Endothelial cell of umbilical vein (primary cell): ENCODE data around the gene OR51B2. TPM values are rescaled to one million over a fixed set of nuclear protein-coding genes. Genes with fewer than 3 reads are reported as not detected.

ENCODE experiments used
- BruUV-seq: library from RNA; stranded (reverse); fragments of 400-500 nt; replicated peaks from 2 replicates; lab custom pipeline; 2021; lab: Mats Ljungman, UMichigan
- CTCF ChIA-PET: fragments of 300-600, 350-600 bp; sonication (Branson Sonifier 250); formaldehyde crosslinking; loops from one replicate; lab custom pipeline; 2021; ENCODE audit warnings: antibody characterized with exemption, inconsistent platforms; lab: Charles Lee
- POLR2A ChIA-PET: fragments of 300-600, 350-600 bp; sonication (Branson Sonifier 250); formaldehyde crosslinking; loops from one replicate; lab custom pipeline; 2021; ENCODE audit warnings: antibody characterized with exemption, inconsistent platforms; lab: Charles Lee
- DNase-seq: peaks from one replicate; pipeline ENCODE4 v3.0.0-alpha.2; 2011; ENCODE audit warnings: low read depth, low spot score
- FAIRE-seq: peaks from 2 replicates; lab custom pipeline; 2011; peaks lifted over from hg19 to GRCh38; lab: Jason Lieb, UNC
- H2AFZ ChIP-seq: 2 replicates; pipeline ENCODE4 v1.6.0; 2012; ENCODE audit warnings: low read depth, low read length, control low read depth, inconsistent platforms
- H3K27ac ChIP-seq: 2 replicates; pipeline ENCODE4 v1.5.1; 2011; ENCODE audit warnings: low read depth, mild to moderate bottlenecking, control low read depth, low read length, moderate library complexity; ENCODE audit not compliant: insufficient read depth
- H3K27me3 ChIP-seq, 2 experiments: 2 replicates each; pipeline versions ENCODE4 v1.6.0 to v1.6.1; 2011; ENCODE audit warnings: low read length in 2 of 2, mixed read lengths in 1 of 2; ENCODE audit not compliant: control insufficient read depth in 2 of 2, insufficient read depth in 2 of 2
- H3K36me3 ChIP-seq, 2 experiments: 2 replicates in 1 of 2; 3 replicates in 1 of 2; pipeline ENCODE4 v1.5.1; 2011; ENCODE audit warnings: low read length in 2 of 2, mild to moderate bottlenecking in 1 of 2, moderate library complexity in 1 of 2; ENCODE audit not compliant: control insufficient read depth in 2 of 2, insufficient read depth in 2 of 2; ENCODE audit errors: extremely low read depth in 1 of 2
- H3K4me1 ChIP-seq: 3 replicates; pipeline ENCODE4 v1.5.1; 2011; ENCODE audit warnings: mild to moderate bottlenecking, low read length; ENCODE audit not compliant: control insufficient read depth, insufficient read depth; ENCODE audit errors: extremely low read depth
- H3K4me2 ChIP-seq: 2 replicates; pipeline ENCODE4 v1.6.1; 2011; ENCODE audit warnings: low read length, control low read depth, mixed read lengths; ENCODE audit not compliant: insufficient read depth
- H3K4me3 ChIP-seq, 3 experiments: fragments of 200-600 bp in 1 of 3; sonication (generic), shearing (Covaris generic) in 1 of 3; replicated peaks in 1 of 3; 2 replicates each; pipeline ENCODE4 v1.5.1; 2011 to 2016; ENCODE audit warnings: control low read depth in 3 of 3, low read length in 3 of 3, mild to moderate bottlenecking in 2 of 3, inconsistent platforms in 1 of 3, low read depth in 1 of 3, moderate library complexity in 1 of 3; ENCODE audit not compliant: insufficient read depth in 1 of 3
- H3K79me2 ChIP-seq: 2 replicates; pipeline ENCODE4 v1.6.0; 2012; ENCODE audit warnings: low read length, inconsistent platforms; ENCODE audit not compliant: control insufficient read depth, insufficient read depth
- H3K9ac ChIP-seq: replicated peaks from 2 replicates; pipeline ENCODE3; 2011; ENCODE audit warnings: low read length, control low read depth; ENCODE audit not compliant: insufficient read depth; ENCODE audit errors: extremely low read depth
- H3K9me1 ChIP-seq: replicated peaks from 3 replicates; pipeline ENCODE4 v1.6.0; 2011; ENCODE audit warnings: mild to moderate bottlenecking, low read length; ENCODE audit not compliant: control insufficient read depth, insufficient read depth; ENCODE audit errors: extremely low read depth
- H3K9me3 ChIP-seq: replicated peaks from 2 replicates; pipeline ENCODE4 v1.5.1; 2012; ENCODE audit warnings: low read length, inconsistent platforms; ENCODE audit not compliant: control insufficient read depth, insufficient read depth
- H4K20me1 ChIP-seq: replicated peaks from 2 replicates; pipeline ENCODE3; 2011; ENCODE audit warnings: mild to moderate bottlenecking, low read length; ENCODE audit not compliant: control insufficient read depth, insufficient read depth; ENCODE audit errors: extremely low read depth
- EZH2 ChIP-seq: IDR thresholded peaks from 2 replicates; pipeline ENCODE4 v1.6.1; 2012; ENCODE audit warnings: borderline replicate concordance, low read depth, mild to moderate bottlenecking, moderate library complexity, low read length, inconsistent platforms; ENCODE audit not compliant: severe bottlenecking
- FOS ChIP-seq: IDR thresholded peaks from 2 replicates; pipeline ENCODE4 v1.6.1; 2011; ENCODE audit warnings: mild to moderate bottlenecking, low read length, moderate library complexity, borderline replicate concordance; ENCODE audit not compliant: insufficient read depth
- JUN ChIP-seq: IDR thresholded peaks from 2 replicates; pipeline ENCODE4 v1.6.1; 2011; ENCODE audit warnings: borderline replicate concordance, low read depth; ENCODE audit not compliant: insufficient read length, insufficient read depth
- MYC ChIP-seq: IDR thresholded peaks from one replicate; pipeline ENCODE4 v1.6.1; 2011; ENCODE audit warnings: mild to moderate bottlenecking, low read depth, low read length
- POLR2A ChIP-seq: IDR thresholded peaks from 2 replicates; pipeline ENCODE4 v1.6.1; 2012; ENCODE audit warnings: low read depth, mild to moderate bottlenecking, control low read depth, low read length
- POLR2AphosphoS5 ChIP-seq: IDR thresholded peaks from 2 replicates; pipeline ENCODE4 v1.6.1; 2012; ENCODE audit warnings: low read depth, mild to moderate bottlenecking, control low read depth, low read length, moderate library complexity; ENCODE audit not compliant: insufficient read depth
- dilution Hi-C: fragments of 300-500 bp; cut with MboI; formaldehyde crosslinking; loops from one replicate; pipeline ENCODE4 v1.15.0; 2019; ENCODE audit warnings: low sequenced_read_pairs; ENCODE audit not compliant: extremely low pct_ligation_motif_present
- intact Hi-C: fragments of 100-400 bp; cut with micrococcal nuclease; formaldehyde crosslinking; loops from one replicate; pipeline ENCODE4 v1.10.0; 2022
- polyA plus RNA-seq, 4 experiments: library from polyadenylated mRNA; depleted of rRNA in 3 of 4; stranded (reverse) in 3 of 4; unstranded in 1 of 4; fragments of >200 nt; gene quantifications; 2 replicates each; pipeline versions ENCODE4 v1.2.1 to v1.2.3, GENCODE V29; 2011 to 2012; ENCODE audit warnings: missing spikeins in 1 of 4
- total RNA-seq: library from RNA; stranded (reverse); gene quantifications from 2 replicates; pipeline ENCODE4 v1.2.3, GENCODE V29; 2021
- TF ChIP-seq, protein P1 (sequence below), 2 donors: IDR thresholded peaks; 1 replicate in 1 of 2; 2 replicates in 1 of 2; pipeline ENCODE4 v1.5.1; 2011; ENCODE audit warnings: low read length in 2 of 2, mild to moderate bottlenecking in 2 of 2, moderate library complexity in 2 of 2, control low read depth in 1 of 2, inconsistent platforms in 1 of 2, low read depth in 1 of 2; ENCODE audit not compliant: insufficient read depth in 1 of 2; ENCODE audit errors: extremely low read depth in 1 of 2

The OR51B2 gene
- total and polyA plus RNA-seq, 2 donors (not counting 3 experiments of a cell fraction or from before 2014, with no cell fraction given) = not detected

DNA sequence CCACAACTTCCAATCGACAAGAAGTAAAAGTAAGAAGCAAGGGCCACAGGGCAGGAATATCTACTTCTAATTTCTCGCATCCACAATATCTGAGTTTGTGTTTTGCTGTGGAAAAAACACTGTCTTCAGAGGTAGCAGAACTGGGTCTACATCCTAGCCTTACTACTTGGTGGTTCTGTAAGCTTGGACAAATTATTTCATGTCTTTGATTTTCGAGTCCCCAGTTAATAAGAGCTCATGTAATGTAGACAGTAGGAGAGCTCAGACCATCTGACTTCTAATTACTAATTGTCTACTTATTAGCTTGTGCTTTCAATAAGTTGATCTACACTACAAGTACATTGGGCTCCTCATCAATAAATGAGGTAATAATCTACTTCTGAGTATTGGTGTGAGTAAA, 41.0 kb downstream of the OR51B2 start:
- no peak for DNase-seq
- H4K20me1 ChIP-seq = no peaks in the 10 kb centered on the region
- H2AFZ ChIP-seq = no peak overlapping the region
- H3K27ac ChIP-seq = no peak overlapping the region
- POLR2A ChIA-PET = no interaction called here
- dilution Hi-C loops = no loop called here
- CTCF ChIA-PET = no interaction called here
- H3K79me2 ChIP-seq = no peaks in the 10 kb centered on the region
- TF ChIP-seq POLR2AphosphoS5 (no peak), FOS (no peak), MYC (no peak)
- FAIRE-seq = no peak
- H3K9me1 ChIP-seq = no peaks in the 10 kb centered on the region
- no peak overlapping the region for H3K4me3 ChIP-seq
- H3K36me3 ChIP-seq = no peaks in the 10 kb centered on the region
- BruUV-seq = no TSS peak
- H3K27me3 ChIP-seq = no peaks in the 10 kb centered on the region
- no peak overlapping the region for H3K4me2 ChIP-seq
- no peak overlapping the region for H3K9ac ChIP-seq
- no peaks in the 10 kb centered on the region for H3K9me3 ChIP-seq
- intact Hi-C loops = no loop called here
- peaks cover 11% of the 10 kb centered on the region for H3K4me1 ChIP-seq

DNA sequence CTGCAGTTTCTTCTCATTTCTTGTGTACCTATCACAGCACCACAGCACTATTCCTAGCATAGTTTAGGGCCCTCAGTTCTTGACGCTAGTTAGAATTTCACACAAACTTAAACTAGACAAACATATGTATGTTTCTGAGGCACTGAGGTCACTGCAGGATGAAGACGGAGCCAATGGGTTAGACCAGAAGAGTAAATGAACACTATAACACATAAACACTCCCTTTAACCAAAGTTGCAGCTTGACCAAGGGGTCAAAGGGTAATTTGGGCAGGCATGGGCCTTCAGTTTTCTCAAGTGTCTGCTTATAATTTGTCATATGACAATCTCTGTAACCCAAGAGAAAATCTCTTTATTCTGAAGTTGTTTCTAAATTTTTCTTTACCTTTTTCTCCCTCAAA, 41.5 kb downstream of the OR51B2 start:
- POLR2A ChIA-PET = no interaction called here

More for the DNA sequence above, 41.5 kb downstream of the OR51B2 start:
- no peaks in the 10 kb centered on the region for H3K79me2 ChIP-seq
- dilution Hi-C loops (no loop called here), intact Hi-C loops (no loop called here)
- H3K9me1 ChIP-seq = no peaks in the 10 kb centered on the region
- H3K4me1 ChIP-seq = peaks cover 11% of the 10 kb centered on the region
- H3K4me2 ChIP-seq = no peak overlapping the region
- CTCF ChIA-PET = no interaction called here
- H3K9me3 ChIP-seq = no peaks in the 10 kb centered on the region
- H3K9ac ChIP-seq = no peak overlapping the region
- no peaks in the 10 kb centered on the region for H4K20me1 ChIP-seq
- H3K36me3 ChIP-seq = no peaks in the 10 kb centered on the region
- H2AFZ ChIP-seq = no peak overlapping the region
- TF ChIP-seq EZH2 (no peak), POLR2A (no peak), FOS (no peak), JUN (no peak), POLR2AphosphoS5 (no peak)
- TF ChIP-seq, protein P1, sequence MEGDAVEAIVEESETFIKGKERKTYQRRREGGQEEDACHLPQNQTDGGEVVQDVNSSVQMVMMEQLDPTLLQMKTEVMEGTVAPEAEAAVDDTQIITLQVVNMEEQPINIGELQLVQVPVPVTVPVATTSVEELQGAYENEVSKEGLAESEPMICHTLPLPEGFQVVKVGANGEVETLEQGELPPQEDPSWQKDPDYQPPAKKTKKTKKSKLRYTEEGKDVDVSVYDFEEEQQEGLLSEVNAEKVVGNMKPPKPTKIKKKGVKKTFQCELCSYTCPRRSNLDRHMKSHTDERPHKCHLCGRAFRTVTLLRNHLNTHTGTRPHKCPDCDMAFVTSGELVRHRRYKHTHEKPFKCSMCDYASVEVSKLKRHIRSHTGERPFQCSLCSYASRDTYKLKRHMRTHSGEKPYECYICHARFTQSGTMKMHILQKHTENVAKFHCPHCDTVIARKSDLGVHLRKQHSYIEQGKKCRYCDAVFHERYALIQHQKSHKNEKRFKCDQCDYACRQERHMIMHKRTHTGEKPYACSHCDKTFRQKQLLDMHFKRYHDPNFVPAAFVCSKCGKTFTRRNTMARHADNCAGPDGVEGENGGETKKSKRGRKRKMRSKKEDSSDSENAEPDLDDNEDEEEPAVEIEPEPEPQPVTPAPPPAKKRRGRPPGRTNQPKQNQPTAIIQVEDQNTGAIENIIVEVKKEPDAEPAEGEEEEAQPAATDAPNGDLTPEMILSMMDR (IDR thresholded peaks at IDR 0.05; ENCODE audit: extremely low read depth in 1 of 2, insufficient read depth in 1 of 2, low read depth in 1 of 2, low read length in 2 of 2) = no peak
- no peak overlapping the region for H3K4me3 ChIP-seq
- no TSS peak for BruUV-seq
- no peaks in the 10 kb centered on the region for H3K27me3 ChIP-seq
- no peak overlapping the region for H3K27ac ChIP-seq
- DNase-seq (no peak), FAIRE-seq (no peak)
